ENCODE data around the gene PLA2G2F. TPM values are rescaled to one million over a fixed set of nuclear protein-coding genes. Genes with fewer than 3 reads are reported as not detected.

The PLA2G2F gene
- total RNA-seq, 2 experiments from 2014 or later, result not detected

GRCh38 chr1:20183616-20184271 lies 44.6 kb downstream of the PLA2G2F start:
- Mint-ChIP-seq H3K4me1 (ENCODE audit: low read depth) (peaks cover 48% of the 10 kb centered on the region), H3K9me3 (no peaks in the 10 kb centered on the region)

DNA sequence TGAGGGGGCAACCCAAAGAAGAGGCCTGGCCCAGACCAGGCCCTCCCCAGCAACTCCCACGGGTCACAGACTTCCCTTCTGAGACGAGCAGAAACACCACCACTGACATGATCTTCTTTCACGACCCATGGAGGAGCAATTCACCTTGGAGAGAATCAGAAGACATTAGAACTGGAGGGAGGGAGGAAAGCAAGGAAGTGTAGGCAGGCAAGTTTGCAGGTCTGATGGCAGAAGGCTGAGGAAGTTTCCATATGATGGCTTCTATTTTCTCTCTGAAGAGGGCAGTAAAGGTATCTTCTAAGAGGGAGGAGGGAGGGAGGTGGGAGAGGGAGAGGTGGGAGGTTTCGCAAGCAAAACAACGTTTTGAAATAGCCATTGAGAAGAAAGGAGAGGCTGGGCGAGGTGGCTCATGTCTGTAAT lies 45.4 kb downstream of the PLA2G2F start:
- Histone ChIP-seq H3K4me1 (ENCODE audit: insufficient read depth, low read length) (peaks cover 44% of the 10 kb centered on the region), H3K9me3 (ENCODE audit: control insufficient read depth in 1 of 2, insufficient read depth in 1 of 2, low read length in 2 of 2) (peaks cover 0 to 8% of the 10 kb centered on the region in 2 experiments), H3K4me3 (ENCODE audit: low read length) (no peak overlapping the region), H3K36me3 (ENCODE audit: insufficient read depth, low read length) (no peaks in the 10 kb centered on the region), H3K27me3 (ENCODE audit: control insufficient read depth in 1 of 2, insufficient read depth in 2 of 2, low read length in 2 of 2) (no peaks in the 10 kb centered on the region), H3K27ac (ENCODE audit: low read depth in 1 of 2, low read length in 2 of 2) (no peak overlapping the region)
- no peak for TF ChIP-seq CTCF (IDR thresholded peaks at IDR 0.05)
- no peaks in the 10 kb centered on the region for H3K27me3 Mint-ChIP-seq
- CTCF ChIA-PET, result interaction anchor here (1.4 kb wide), 1 partner anchor 28 kb away, joined by 3 read pairs; no protein-coding TSS in a partner anchor
- peak overlapping the region; percentile 83 for H3K4me3 Mint-ChIP-seq
- DNase-seq (peak in 2 of 14 experiments; percentile 16 to 21), ATAC-seq (ENCODE audit: poor library complexity) (no peak)
- intact Hi-C loops (cut with DNase I, micrococcal nuclease), result no loop called here
- H3K36me3 Mint-ChIP-seq (ENCODE audit: low read depth), result no peaks in the 10 kb centered on the region
- POLR2A ChIA-PET, result no interaction called here
- no peaks in the 10 kb centered on the region for H3K9me3 Mint-ChIP-seq
- H3K27ac Mint-ChIP-seq, result peak overlapping the region; percentile 79
- H3K4me1 Mint-ChIP-seq (ENCODE audit: low read depth), result peaks cover 48% of the 10 kb centered on the region

More at GRCh38 chr1:20183616-20184271, 44.6 kb downstream of the PLA2G2F start:
- Mint-ChIP-seq H3K27ac (peak overlapping the region; percentile 79), H3K27me3 (no peaks in the 10 kb centered on the region), H3K4me3 (peak overlapping the region; percentile 83), H3K36me3 (ENCODE audit: low read depth) (no peaks in the 10 kb centered on the region)
- ATAC-seq (ENCODE audit: poor library complexity) (no peak), DNase-seq (no peak)
- Histone ChIP-seq H3K27ac (ENCODE audit: low read depth in 1 of 2, low read length in 2 of 2) (no peak overlapping the region), H3K4me3 (ENCODE audit: low read length) (no peak overlapping the region), H3K36me3 (ENCODE audit: insufficient read depth, low read length) (no peaks in the 10 kb centered on the region), H3K27me3 (ENCODE audit: control insufficient read depth in 1 of 2, insufficient read depth in 2 of 2, low read length in 2 of 2) (no peaks in the 10 kb centered on the region), H3K9me3 (ENCODE audit: control insufficient read depth in 1 of 2, insufficient read depth in 1 of 2, low read length in 2 of 2) (peaks cover 0 to 9% of the 10 kb centered on the region in 2 experiments), H3K4me1 (ENCODE audit: insufficient read depth, low read length) (peaks cover 44% of the 10 kb centered on the region)
- ChIA-PET POLR2A (no interaction called here), CTCF (interaction anchor here (1.4 kb wide), 1 partner anchor 29 kb away, joined by 3 read pairs; no protein-coding TSS in a partner anchor)
- intact Hi-C loops (cut with DNase I, micrococcal nuclease), result no loop called here
- no peak for TF ChIP-seq CTCF (IDR thresholded peaks at IDR 0.05)

GRCh38 chr1:20184997-20185833 lies 46.1 kb downstream of the PLA2G2F start:
- H3K4me1 ChIP-seq (ENCODE audit: insufficient read depth, low read length), result peaks cover 44% of the 10 kb centered on the region
- Mint-ChIP-seq H3K27ac (peak overlapping the region; percentile 79), H3K9me3 (no peaks in the 10 kb centered on the region), H3K27me3 (no peaks in the 10 kb centered on the region), H3K4me3 (peak overlapping the region; percentile 83), H3K4me1 (ENCODE audit: low read depth) (peaks cover 48% of the 10 kb centered on the region), H3K36me3 (ENCODE audit: low read depth) (no peaks in the 10 kb centered on the region)
- H3K36me3 ChIP-seq (ENCODE audit: insufficient read depth, low read length), result no peaks in the 10 kb centered on the region
- ChIA-PET POLR2A (no interaction called here), CTCF (no interaction called here)
- peak; percentile 68 for ATAC-seq (ENCODE audit: poor library complexity)
- no peaks in the 10 kb centered on the region for H3K27me3 ChIP-seq (ENCODE audit: control insufficient read depth in 1 of 2, insufficient read depth in 2 of 2, low read length in 2 of 2)
- peak; percentile 20 to 83 (median 44) for DNase-seq
- peaks cover 0 to 3% of the 10 kb centered on the region in 2 experiments for H3K9me3 ChIP-seq (ENCODE audit: control insufficient read depth in 1 of 2, insufficient read depth in 1 of 2, low read length in 2 of 2)
- intact Hi-C loops (cut with DNase I, micrococcal nuclease), result no loop called here
- no peak for TF ChIP-seq CTCF (IDR thresholded peaks at IDR 0.05)
- H3K27ac ChIP-seq (ENCODE audit: low read depth in 1 of 2, low read length in 2 of 2), result peak overlapping the region in 1 of 2 donors; percentile 65
- peak overlapping the region; percentile 67 for H3K4me3 ChIP-seq (ENCODE audit: low read length)

Measured in CD4-positive, alpha-beta T cell (primary cell).